Measurements from ENCODE around the gene SSUH2. TPM values are rescaled to one million over a fixed set of nuclear protein-coding genes. Genes with fewer than 3 reads are reported as not detected.

SSUH2 gene
- total RNA-seq, 1 donor from 2014 or later, result 0.57 TPM

- peaks cover 7% of the 10 kb centered on the region for H3K9me3 Mint-ChIP-seq (ENCODE audit: low read depth)
- peaks cover 4% of the 10 kb centered on the region for H3K4me1 Mint-ChIP-seq (ENCODE audit: low read depth)
- H3K27me3 Mint-ChIP-seq, result peaks cover 4% of the 10 kb centered on the region
- H3K4me3 Mint-ChIP-seq (ENCODE audit: low read depth), result no peak overlapping the region
- no peak for DNase-seq (ENCODE audit: low spot score, unreplicated experiment)
- no peak overlapping the region for H3K27ac Mint-ChIP-seq
- no peaks in the 10 kb centered on the region for H3K36me3 Mint-ChIP-seq (ENCODE audit: insufficient read depth)
- no peak for TF ChIP-seq CTCF (IDR thresholded peaks at IDR 0.05; ENCODE audit: unreplicated experiment)
Observed at GRCh38 chr3:8604988-8605387, 39.6 kb downstream of the SSUH2 start.

GRCh38 chr3:8604006-8604405 is 40.6 kb downstream of the SSUH2 start:
- H3K4me1 Mint-ChIP-seq (ENCODE audit: low read depth), result peaks cover 4% of the 10 kb centered on the region
- H3K27me3 Mint-ChIP-seq, result peaks cover 4% of the 10 kb centered on the region
- no peak overlapping the region for H3K27ac Mint-ChIP-seq
- no peak for TF ChIP-seq CTCF (IDR thresholded peaks at IDR 0.05; ENCODE audit: unreplicated experiment)
- no peaks in the 10 kb centered on the region for H3K36me3 Mint-ChIP-seq (ENCODE audit: insufficient read depth)
- H3K4me3 Mint-ChIP-seq (ENCODE audit: low read depth), result no peak overlapping the region
- no peak for DNase-seq (ENCODE audit: low spot score, unreplicated experiment)
- H3K9me3 Mint-ChIP-seq (ENCODE audit: low read depth), result peaks cover 6% of the 10 kb centered on the region

DNA sequence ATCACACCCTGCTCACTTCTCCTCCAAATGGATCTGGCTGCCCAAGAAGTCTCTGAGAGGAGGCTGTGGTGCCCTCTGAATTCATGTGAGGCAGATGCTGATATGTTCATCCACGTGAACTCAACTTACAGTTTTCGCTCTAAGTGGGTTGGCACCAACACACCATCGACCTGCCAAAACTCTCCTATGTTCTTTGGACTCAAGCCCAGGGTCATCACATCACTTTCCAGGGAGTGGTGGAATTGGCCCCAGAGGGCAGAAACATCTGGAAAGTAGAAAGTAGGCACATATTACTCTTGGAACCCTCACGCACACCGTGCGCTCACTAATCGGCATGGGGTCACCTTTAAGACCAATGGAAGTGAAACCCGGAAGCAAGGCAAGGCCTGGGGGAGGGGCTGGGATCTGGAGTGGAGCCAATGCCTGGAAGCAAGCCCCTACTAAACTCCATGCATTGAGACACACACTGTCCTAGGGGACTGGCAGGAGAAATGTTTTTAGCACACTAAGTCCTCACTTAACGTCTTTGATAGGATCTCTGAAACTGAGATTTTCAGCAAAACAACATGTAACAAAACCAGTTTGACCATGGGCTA is 41.4 kb downstream of the SSUH2 start:
- peaks cover 6% of the 10 kb centered on the region for H3K9me3 Mint-ChIP-seq (ENCODE audit: low read depth)
- DNase-seq (ENCODE audit: low spot score, unreplicated experiment), result no peak
- H3K4me3 Mint-ChIP-seq (ENCODE audit: low read depth), result no peak overlapping the region
- no peaks in the 10 kb centered on the region for H3K36me3 Mint-ChIP-seq (ENCODE audit: insufficient read depth)
- H3K27ac Mint-ChIP-seq, result no peak overlapping the region
- H3K27me3 Mint-ChIP-seq, result peaks cover 4% of the 10 kb centered on the region
- peaks cover 4% of the 10 kb centered on the region for H3K4me1 Mint-ChIP-seq (ENCODE audit: low read depth)
- no peak for TF ChIP-seq CTCF (IDR thresholded peaks at IDR 0.05; ENCODE audit: unreplicated experiment)

GRCh38 chr3:8600457-8600856 is 44.1 kb downstream of the SSUH2 start:
- H3K36me3 Mint-ChIP-seq (ENCODE audit: insufficient read depth), result no peaks in the 10 kb centered on the region
- H3K9me3 Mint-ChIP-seq (ENCODE audit: low read depth), result peaks cover 6% of the 10 kb centered on the region
- TF ChIP-seq CTCF (IDR thresholded peaks at IDR 0.05; ENCODE audit: unreplicated experiment), result no peak

GRCh38 chr3:8599146-8599545 is 45.5 kb downstream of the SSUH2 start:
- peaks cover 1% of the 10 kb centered on the region for H3K4me1 Mint-ChIP-seq (ENCODE audit: low read depth)
- H3K27me3 Mint-ChIP-seq, result peaks cover 7% of the 10 kb centered on the region
- H3K27ac Mint-ChIP-seq, result no peak overlapping the region
- DNase-seq (ENCODE audit: low spot score, unreplicated experiment), result no peak
- TF ChIP-seq CTCF (IDR thresholded peaks at IDR 0.05; ENCODE audit: unreplicated experiment), result no peak
- no peak overlapping the region for H3K4me3 Mint-ChIP-seq (ENCODE audit: low read depth)
- H3K9me3 Mint-ChIP-seq (ENCODE audit: low read depth), result peaks cover 6% of the 10 kb centered on the region
- H3K36me3 Mint-ChIP-seq (ENCODE audit: insufficient read depth), result no peaks in the 10 kb centered on the region

More at GRCh38 chr3:8600457-8600856, 44.1 kb downstream of the SSUH2 start:
- no peak for DNase-seq (ENCODE audit: low spot score, unreplicated experiment)
- H3K4me1 Mint-ChIP-seq (ENCODE audit: low read depth), result peaks cover 1% of the 10 kb centered on the region
- H3K27me3 Mint-ChIP-seq, result peaks cover 4% of the 10 kb centered on the region
- H3K4me3 Mint-ChIP-seq (ENCODE audit: low read depth), result no peak overlapping the region
- no peak overlapping the region for H3K27ac Mint-ChIP-seq

Data from progenitor cell of endocrine pancreas (in vitro differentiated cells).